GM23338 (cell line): Measurements from ENCODE around the gene ZNF285.

Experiments
- CREB1 ChIP-seq: fragments of 250-450 bp; sonication (Bioruptor Pico); IDR thresholded peaks from 2 replicates; pipeline ENCODE4 v1.5.0; 2020; ENCODE audit warnings: low read depth, mild to moderate bottlenecking, moderate library complexity
- EZH2 ChIP-seq: fragments of 200-600 bp; sonication (generic); IDR thresholded peaks from one replicate; pipeline ENCODE4 v1.8.0; 2017; ENCODE audit warnings: antibody characterized with exemption, mild to moderate bottlenecking, low read depth; ENCODE audit not compliant: unreplicated experiment
- EZH2phosphoT487 ChIP-seq: fragments of 200-600 bp; sonication (generic); IDR thresholded peaks from one replicate; pipeline ENCODE4 v1.8.1; 2018; ENCODE audit warnings: antibody characterized with exemption; ENCODE audit not compliant: unreplicated experiment
- JUNB ChIP-seq: IDR thresholded peaks from one replicate; pipeline ENCODE4 v1.6.1; 2016; ENCODE audit warnings: antibody characterized with exemption; ENCODE audit not compliant: unreplicated experiment
- TF ChIP-seq, protein P1 (sequence below), 2 experiments: fragments of 200-600 bp in 1 of 2; sonication (generic) in 1 of 2; conservative IDR thresholded peaks; 2 replicates each; pipeline versions ENCODE4 v1.5.1 to v1.6.1; 2016 to 2017; ENCODE audit warnings: antibody characterized with exemption in 2 of 2, low read depth in 2 of 2, mild to moderate bottlenecking in 2 of 2, moderate library complexity in 1 of 2
- TF ChIP-seq, protein P2 (sequence below): IDR thresholded peaks from 2 replicates; pipeline ENCODE4 v1.6.1; 2016; ENCODE audit warnings: antibody characterized with exemption

DNA sequence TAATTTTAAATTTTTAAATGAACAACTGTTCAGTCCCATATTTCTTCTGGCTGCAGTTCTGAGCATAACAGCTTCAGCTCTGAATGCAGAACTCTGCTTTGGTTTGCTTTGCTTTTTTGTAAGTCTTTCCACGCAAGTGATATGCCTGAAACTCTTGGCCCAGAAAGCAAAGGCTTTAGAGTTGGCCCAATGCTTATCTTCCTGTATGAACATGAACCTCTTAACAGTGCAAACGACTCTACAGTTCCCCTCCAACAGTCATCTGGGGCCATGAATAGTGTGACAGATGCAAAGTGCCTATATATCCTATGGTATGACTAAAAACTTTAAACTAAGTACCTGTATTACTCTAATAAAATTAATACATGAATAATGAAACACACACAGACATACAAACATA is 59.6 kb downstream of the ZNF285 start:
- TF ChIP-seq, protein P1, sequence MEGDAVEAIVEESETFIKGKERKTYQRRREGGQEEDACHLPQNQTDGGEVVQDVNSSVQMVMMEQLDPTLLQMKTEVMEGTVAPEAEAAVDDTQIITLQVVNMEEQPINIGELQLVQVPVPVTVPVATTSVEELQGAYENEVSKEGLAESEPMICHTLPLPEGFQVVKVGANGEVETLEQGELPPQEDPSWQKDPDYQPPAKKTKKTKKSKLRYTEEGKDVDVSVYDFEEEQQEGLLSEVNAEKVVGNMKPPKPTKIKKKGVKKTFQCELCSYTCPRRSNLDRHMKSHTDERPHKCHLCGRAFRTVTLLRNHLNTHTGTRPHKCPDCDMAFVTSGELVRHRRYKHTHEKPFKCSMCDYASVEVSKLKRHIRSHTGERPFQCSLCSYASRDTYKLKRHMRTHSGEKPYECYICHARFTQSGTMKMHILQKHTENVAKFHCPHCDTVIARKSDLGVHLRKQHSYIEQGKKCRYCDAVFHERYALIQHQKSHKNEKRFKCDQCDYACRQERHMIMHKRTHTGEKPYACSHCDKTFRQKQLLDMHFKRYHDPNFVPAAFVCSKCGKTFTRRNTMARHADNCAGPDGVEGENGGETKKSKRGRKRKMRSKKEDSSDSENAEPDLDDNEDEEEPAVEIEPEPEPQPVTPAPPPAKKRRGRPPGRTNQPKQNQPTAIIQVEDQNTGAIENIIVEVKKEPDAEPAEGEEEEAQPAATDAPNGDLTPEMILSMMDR (conservative IDR thresholded peaks at IDR 0.05; ENCODE audit: low read depth in 2 of 2) = no peak
- TF ChIP-seq, protein P2, sequence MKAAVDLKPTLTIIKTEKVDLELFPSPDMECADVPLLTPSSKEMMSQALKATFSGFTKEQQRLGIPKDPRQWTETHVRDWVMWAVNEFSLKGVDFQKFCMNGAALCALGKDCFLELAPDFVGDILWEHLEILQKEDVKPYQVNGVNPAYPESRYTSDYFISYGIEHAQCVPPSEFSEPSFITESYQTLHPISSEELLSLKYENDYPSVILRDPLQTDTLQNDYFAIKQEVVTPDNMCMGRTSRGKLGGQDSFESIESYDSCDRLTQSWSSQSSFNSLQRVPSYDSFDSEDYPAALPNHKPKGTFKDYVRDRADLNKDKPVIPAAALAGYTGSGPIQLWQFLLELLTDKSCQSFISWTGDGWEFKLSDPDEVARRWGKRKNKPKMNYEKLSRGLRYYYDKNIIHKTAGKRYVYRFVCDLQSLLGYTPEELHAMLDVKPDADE = no peak
- TF ChIP-seq EZH2 (no peak), CREB1 (CRISPR knock-in tag) (no peak), EZH2phosphoT487 (no peak), JUNB (no peak)
